Activated CD8-positive, alpha-beta memory T cell treated with anti-CD3 and anti-CD28 coated beads, Interleukin-2, amount 50 U/mL, for 48 hours (primary cell): ENCODE data around the gene KCNRG.
A peak's percentile ranks its signal among the peaks of the same experiment; 100 is the strongest.
"Not testable (repeated sequence)": the region's sequence is repeated elsewhere in the genome, so short reads cannot be mapped to it uniquely, and the experiment has no call there.

Experiments used
- DNase-seq: peaks from one replicate; pipeline ENCODE4 v3.0.0-alpha.2; 2020

KCNRG gene, protein sequence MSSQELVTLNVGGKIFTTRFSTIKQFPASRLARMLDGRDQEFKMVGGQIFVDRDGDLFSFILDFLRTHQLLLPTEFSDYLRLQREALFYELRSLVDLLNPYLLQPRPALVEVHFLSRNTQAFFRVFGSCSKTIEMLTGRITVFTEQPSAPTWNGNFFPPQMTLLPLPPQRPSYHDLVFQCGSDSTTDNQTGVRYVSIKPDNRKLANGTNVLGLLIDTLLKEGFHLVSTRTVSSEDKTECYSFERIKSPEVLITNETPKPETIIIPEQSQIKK

DNA sequence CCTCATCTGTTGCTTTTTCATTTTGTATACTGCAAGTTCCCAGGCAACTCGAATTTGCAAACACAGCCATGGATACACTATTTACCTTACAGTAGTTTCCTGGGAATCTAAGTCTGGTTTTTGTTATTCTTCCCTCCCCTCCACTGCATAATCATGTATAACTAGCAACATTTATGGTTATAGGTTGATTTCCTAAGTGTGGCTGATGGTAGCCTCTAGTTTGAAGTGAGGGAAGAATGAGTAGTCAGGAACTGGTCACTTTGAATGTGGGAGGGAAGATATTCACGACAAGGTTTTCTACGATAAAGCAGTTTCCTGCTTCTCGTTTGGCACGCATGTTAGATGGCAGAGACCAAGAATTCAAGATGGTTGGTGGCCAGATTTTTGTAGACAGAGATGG is at the start of gene KCNRG:
Gene KCNRG (plus strand): TSS at position 187 of the 400 bp plus-strand sequence. CDS start 50 bp downstream, at position 237.
- DNase-seq = no peak

DNA sequence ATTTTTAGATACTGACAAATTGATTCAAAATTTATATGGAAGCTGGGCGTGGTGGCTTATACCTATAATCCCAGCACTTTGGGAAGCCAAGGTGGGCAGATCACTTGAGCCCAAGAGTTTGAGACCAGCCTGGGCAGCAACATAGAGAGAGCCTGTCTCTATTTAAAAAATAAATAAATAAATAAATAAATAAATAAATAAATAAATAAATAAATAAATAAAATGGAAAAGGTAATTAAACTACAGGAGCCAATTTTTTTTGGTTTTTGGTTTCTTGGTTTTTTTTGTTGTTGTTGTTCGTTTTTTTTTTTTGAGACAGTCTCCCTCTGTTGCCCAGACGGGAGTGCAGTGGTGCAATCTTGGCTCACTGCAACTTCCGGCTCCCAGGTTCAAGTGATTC is 47.8 kb upstream of the KCNRG start:
- no peak for DNase-seq

DNA sequence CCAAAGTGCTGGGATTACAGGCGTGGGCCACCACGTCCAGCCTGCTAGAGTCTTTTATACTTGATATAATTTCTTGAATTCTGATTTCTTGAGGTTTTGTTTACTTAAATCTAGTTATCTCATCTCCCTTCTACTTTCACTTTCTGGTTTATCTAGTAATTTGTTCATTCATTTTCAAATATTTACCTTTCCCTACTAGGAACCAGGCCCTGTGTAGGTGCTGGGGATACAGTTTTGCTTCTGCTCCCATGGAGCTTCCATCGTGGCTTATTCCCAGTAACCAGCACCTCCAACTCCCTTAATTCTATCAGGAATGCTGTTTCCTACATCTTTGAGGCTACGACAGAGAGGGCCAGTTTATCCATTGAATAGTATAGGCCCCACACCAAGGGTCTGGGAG is 42.5 kb upstream of the KCNRG start:
- no peak for DNase-seq

GRCh38 chr13:49975826-49976225 is 39.4 kb upstream of the KCNRG start:
- no peak for DNase-seq

GRCh38 chr13:49976314-49977258 is 38.7 kb upstream of the KCNRG start:
- peak; percentile 89 for DNase-seq

DNA sequence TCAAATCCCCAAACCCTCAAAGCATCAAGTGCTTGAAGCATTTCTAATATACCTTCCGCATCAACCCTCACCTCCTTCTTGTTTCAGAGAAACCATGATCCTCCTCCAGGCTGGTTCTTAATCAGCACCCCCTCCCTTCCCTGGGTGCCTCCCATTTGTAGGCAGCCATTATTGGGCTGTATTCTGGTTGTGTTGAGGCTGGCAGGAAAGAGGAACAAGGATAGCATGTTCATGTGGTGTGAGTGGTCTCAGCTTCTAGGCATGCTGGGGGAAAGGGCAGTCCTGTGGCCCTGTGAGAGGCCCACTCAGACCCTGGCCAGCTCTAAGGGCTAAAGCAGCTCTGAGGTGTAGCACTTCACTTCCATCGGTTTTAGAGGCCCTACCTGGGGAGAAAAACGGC is 37.3 kb upstream of the KCNRG start:
- DNase-seq = no peak

- DNase-seq = no peak
Measured at GRCh38 chr13:49980266-49980665, 35.0 kb upstream of the KCNRG start.

GRCh38 chr13:49985129-49985528 is 30.1 kb upstream of the KCNRG start:
- DNase-seq = no peak

DNA sequence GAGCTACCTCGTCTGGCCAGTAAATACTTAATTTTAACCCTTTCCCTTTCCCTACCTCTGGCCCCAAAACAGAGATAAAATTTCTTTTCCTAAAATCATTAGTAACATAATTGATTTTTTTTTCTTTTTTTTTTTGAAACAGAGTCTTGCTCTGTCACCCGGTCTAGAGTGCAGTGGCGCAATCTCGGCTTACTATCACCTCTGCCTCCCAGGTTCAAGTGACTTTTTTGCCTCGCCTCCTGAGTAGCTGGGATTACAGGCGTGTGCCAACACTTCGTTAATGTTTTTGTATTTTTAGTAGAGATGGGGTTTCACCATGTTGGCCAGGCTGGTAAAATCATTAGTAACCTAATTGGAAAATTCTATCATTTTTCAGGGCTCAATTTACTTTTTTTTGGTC is 28.8 kb upstream of the KCNRG start:
- DNase-seq = no peak

DNA sequence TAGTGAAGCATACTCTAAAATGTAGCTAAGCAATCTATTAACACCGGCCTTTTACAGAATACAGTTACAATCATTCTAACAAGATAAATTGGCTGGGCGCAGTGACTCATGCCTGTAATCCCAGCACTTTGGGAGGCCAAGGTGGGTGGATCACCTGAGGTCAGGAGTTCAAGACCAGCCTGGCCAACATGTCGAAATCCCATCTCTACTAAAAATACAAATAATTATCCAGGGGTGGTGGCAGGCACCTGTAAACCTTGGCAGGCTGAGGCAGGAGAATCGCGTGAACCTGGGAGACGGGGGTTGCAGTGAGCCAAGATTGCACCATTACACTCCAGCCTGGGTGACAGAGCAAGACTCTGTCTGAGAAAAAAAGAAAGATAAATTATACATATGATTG is 24.6 kb upstream of the KCNRG start:
- not testable (repeated sequence) for DNase-seq

DNA sequence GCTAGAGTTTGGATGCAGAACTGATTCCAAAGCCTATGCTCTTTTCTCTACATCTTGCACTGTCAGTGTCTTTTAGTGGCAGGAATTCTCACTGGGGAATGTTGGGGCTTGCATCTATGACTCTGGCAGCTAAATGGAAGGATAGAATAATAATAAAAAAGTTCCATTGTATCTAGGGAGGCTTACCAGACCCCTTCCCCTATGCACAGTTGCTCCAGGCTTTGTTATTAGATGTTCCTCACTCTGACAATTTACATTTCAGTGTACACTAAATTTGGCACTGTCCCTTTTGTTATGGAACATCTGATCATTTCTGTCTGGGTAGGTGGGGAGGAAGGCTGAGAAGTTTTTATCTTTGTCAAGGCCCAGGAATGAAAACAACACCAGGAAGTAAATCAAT is 22.1 kb upstream of the KCNRG start:
- DNase-seq = no peak

DNA sequence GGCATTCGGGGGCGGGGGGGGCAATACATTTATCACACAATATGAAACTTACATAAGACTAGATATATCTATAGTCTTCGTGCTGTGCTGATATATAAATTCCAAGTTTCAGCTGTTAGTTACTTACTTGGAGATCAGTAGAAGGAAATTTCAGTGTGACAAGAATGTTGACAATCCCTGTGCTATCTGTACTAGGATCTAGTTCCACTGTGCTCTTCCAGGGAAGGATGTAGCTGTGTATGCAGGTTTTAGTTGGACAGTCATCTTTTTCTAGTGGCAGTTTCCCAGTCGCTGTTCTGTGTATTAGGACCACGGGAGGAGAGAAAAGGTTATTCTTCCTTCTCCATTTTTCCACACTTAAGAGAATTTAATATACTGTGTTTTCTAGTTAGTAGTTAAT is 21.6 kb upstream of the KCNRG start:
- DNase-seq = no peak

DNA sequence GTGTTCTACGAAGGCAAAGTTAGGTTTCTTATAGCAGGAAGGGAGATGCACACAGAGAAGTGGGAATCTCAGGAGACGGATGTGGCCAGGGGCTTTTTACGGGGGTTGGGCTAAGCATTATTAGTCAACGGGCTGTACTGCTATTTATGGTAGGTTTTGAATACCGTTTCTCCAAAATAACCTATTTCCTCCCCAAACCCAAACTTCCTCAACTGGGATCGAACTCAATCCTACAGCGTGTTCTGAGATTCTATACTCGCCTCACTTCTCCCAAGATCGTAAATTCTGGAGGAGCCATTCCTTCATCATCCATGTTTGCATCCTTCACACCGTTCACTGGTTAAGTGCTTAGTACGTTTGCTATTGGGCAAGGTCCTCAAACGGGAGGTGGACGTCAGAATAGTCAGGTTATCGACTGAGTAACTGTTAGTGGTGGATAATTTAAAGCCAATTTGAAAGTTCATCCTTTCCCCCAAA is 19.6 kb upstream of the KCNRG start:
- no peak for DNase-seq

DNA sequence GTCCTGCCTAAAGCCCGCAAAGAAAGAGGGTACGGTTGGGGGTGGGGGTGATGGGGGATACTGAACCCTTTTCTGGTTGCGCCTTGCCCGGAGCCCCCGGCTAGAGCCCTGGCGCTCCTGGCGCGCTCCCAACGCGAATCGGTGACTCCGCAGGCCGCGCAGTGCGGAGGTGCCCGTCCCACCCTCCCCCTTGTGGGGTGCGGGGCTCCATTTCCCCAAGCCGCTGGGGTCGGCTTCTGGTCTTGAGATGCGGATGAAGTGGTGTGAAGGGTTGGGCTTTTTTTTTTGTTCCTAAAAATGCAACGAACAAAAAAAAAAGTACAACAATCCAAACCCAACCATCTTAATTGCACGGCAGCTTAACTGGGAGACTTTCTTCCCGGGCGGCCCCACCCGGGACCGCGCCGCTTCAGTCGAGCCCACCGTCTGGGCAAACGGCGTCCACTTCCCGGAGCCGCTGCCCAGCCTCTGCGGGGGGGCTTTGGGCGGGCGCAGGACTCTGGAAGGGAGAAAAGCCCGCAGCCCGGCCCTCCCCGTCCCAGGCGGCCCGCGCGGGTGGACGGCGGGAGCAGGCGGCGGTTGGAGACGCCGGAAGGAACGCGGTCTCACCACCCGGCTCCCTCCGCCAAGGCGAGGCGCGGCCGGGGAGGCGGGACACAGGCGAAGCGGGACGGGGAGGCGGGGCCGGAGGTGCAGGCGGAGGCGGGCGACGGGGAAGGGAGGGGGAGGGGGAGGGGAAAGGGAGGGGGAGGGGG is 18.9 kb upstream of the KCNRG start:
- peak; percentile 90 for DNase-seq

GRCh38 chr13:49996951-49997895 is 18.0 kb upstream of the KCNRG start, which contains the start of gene TRIM13:
TSS of gene TRIM13 (plus strand) at chr13:49997042. CDS start at chr13:50011941, 14,899 bp downstream.
- peak; percentile 90 for DNase-seq

GRCh38 chr13:49997955-49998354 is 17.3 kb upstream of the KCNRG start:
- no peak for DNase-seq

DNA sequence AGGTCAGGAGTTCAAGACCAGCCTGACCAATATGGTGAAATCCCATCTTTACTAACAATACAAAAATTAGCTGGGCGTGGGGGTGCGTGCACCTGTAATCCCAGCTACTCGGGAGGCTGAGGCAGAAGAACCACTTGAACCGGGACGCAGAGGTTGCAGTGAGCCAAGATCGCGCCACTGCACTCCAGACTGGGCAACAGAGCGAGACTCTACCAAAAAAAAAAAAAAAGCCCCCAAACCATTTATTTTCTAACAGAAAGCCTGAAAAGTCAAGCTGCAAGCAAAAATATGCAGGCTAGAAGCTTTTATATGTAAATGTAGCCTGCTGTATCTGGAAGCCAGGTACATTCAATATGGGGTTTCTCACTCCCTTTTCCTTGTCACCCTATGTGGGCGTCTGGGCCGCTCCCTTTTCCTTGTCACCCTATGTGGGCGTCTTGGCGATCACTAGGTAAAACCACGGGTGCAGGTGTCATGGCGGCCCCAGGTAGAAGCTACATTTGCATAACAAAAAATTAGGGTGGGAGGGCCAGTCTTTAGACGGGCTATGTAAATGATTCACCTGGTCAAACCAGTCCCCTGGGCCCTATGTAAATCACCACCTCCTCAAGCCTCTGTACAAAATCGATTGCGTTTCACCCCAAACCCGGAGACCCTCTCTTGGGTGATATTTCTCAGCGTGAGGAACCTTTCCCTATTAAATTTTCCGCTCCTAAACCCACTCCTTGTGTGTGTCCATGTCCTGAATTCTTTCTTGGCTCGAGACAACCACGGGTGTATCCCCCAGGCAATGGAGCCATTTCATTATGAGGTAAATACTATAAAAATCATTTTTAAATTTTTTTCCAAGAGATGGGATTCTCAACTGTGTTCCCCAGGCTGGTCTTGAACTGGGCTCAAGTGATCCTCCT is 16.3 kb upstream of the KCNRG start:
- DNase-seq = no peak

DNA sequence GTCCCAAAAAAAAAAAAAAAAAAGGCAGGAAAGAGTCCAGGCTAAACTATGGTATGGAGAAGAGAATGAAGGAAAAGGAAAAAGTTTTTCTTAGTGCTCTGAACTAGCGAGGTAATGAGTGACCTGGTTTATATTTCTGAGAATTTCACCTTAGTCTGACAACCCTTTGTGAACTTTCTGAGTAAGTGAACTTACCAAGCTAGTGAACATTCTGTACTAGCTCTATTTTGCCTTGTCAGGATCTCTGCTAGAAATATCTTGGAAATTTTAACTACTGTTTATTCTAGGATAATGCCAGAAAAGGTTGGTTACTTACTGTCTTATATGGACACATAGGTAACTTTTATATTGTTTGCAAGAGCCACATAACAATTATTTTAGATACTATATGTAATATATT is 14.0 kb upstream of the KCNRG start:
- DNase-seq = no peak

DNA sequence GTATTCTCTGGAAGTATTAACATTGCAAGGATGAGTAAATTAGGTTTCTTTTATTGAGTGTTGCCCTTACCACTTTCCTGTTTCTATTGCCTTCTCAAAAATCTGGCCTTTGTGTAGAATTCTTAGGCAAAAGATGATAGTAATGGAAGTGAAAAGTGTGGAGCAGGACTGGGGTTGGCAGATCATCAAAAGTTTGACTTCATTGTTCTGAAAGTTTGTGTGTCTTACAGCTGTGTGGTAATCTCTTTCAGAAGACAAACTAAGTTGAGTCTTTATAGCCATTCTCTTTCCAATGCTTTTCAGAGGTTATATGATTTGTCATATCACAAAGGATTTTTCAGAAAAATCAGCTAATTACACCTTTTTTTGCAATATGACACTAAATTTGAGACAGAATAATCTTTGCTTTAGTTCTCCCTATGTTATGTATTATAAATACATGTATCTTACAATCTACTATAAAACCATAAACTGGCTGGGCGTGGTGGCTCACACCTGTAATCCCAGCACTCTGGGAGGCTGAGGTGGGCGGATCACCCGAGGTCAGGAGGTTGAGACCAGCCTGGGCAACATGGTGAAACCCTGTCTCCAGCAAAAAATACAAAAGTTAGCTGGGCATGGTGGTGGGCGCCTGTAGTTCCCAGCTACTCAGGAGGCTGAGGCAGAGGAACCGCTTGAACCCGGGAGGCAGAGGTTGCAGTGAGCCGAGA is 8.7 kb upstream of the KCNRG start:
- no peak for DNase-seq

GRCh38 chr13:50011461-50011860 is 3.8 kb upstream of the KCNRG start:
- DNase-seq = no peak
